HG02623 (cell line): ENCODE data around the gene FLRT1.

Experiments
- ATAC-seq: cut with Tn5 transposase; IDR thresholded peaks from one replicate; pipeline ENCODE4 v1.9.1; 2021; ENCODE audit warnings: moderate library complexity; ENCODE audit not compliant: unreplicated experiment

Gene FLRT1

DNA sequence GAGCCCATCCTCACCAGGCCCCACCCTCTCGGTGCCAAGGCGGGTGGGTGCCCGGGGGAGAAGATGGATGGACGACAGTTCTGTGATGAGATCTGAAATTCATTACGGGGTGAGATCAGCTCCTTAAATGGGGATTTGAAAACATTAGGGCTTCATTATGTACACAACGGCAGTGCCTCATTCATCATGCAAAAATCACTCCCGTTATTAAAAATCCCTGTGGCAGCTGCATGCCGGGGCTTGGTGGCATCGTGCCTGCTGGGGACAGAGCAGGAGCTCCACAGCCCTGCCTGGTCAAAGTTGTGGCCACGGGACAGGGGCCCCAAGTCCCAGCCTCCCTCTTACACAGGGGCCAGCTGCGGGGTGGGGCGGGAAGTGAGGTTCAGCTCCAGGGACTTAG, 29.3 kb upstream of the FLRT1 start:
- ATAC-seq: no peak

DNA sequence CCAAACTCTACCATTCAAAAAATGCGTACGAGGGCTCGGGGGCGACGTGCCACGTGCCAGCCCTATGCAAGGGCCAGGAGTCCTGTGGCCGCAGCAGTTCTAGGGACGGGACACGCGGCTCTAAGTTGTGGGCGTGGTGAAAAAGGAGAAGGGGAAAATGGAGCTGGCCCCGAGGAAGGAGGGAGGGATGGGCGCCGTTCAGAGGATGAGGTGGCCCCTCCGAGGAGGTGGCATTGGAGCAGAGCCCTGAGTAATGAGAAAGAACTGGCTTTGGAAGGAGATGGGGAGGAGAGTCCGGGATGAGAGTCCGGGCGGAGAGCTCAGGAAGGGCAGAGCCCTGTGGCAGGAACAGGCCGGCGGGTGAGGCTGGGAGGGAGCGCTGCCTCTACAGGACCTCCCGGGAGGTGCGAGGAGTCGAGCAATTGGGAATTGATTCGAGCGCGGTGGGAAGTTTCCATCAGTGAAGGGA, 28.5 kb upstream of the FLRT1 start:
- no peak for ATAC-seq

GRCh38 chr11:64007629-64008282, 28.0 kb upstream of the FLRT1 start:
- no peak for ATAC-seq

GRCh38 chr11:64008283-64008913, 27.3 kb upstream of the FLRT1 start:
- ATAC-seq: no peak

GRCh38 chr11:64008914-64009633, 26.7 kb upstream of the FLRT1 start:
- no peak for ATAC-seq

DNA sequence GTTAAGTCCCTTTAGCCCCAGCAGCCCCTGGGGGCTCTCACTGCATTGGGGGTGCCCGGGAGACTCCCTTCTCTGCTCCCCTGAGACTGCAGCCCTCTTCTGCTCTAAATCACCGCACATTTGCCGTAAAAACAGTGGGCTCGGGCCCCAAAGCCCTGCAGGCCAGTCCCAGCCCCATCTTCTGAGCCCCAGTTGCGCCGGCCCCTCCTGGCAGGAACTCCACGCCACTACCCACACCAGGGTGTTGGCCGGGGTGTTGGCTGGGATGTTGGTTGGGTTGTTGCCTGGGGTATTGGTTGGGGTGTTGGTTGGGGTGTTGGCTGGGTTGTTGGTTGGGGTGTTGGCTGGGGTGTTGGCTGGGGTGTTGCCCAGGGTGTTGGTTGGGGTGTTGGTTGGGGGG, 26.0 kb upstream of the FLRT1 start:
- no peak for ATAC-seq

- no peak for ATAC-seq
These were observed 24.9 kb upstream of the FLRT1 start for GRCh38 chr11:64010783-64011182.

- ATAC-seq: no peak
These were observed 24.4 kb upstream of the FLRT1 start for GRCh38 chr11:64011371-64011770.

DNA sequence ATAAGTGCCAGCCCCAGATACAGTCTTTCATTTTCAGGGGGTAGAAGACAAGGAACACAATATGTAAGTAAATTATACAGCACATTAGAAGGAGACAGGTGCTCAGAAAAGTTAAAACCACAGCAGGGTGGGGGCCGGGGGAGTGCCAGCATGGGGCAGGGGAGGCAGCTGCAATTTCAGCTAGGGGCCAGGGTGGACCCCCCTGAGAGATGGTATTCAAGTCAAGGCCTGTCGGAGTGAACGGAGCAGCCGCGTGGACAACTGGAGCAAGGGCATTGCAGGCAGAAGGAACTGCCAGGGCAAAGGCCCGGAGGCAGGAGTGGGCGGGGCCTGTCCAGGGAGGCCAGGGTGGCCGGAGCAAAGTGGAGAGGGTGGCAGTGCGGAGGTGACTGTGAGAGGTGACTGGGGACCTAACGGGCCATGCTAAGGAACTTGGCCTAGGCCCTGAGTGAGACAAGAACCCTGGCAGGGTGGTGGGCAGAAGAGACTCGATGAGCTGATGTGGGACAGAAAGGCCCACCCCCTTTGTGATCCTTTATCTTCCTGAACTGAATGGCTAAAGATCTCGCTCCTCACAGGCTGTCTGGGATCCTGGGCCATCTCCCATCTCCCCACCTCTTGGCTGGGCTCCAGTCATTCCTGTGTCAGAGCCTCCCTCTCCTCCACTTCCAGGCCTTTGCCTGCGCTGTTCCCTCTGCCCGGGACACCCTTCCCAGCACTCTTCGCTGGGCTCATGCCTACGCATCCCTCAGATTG, 22.4 kb upstream of the FLRT1 start:
- ATAC-seq: no peak

DNA sequence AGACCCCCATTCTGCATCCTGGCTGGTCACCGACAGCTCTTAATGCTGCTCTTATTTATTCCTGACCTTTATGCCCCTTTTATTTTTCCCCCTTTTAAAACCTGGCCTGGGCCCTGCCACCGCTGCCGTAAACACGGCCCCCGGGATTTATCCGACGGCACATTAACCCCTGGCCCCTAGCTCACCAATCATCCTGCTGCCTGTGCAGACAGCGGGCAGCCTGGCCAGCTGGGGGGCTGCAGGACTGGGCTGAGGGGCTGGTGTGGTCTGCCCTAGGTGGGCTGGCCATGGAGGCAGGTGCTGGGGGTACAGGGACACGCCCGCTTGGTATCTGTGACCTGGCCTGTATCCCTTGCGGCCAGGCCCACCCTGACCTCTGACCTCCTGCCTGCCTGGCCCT, 21.4 kb upstream of the FLRT1 start:
- no peak for ATAC-seq

DNA sequence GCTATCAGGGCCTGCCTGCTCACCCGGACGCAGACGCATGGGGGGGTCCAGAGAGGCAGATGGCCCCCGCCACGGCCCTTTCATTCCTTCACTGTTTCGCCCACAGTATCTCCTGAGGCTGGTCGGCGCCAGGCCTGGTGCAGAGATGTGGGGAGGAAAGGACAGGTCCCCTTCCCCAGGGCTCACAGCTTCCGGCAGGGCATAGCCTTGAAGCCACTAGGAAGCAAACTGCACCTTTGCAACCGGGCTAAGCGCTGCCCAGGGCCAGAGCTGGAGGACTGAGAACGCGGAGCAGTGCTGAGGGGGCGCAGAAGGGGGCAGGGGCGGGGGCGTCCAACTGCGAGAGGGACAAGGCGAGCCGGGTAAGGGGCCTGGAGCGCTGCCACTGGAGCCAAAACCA, 20.2 kb upstream of the FLRT1 start:
- no peak for ATAC-seq

- no peak for ATAC-seq
These were observed 19.5 kb upstream of the FLRT1 start for GRCh38 chr11:64015935-64016845.

DNA sequence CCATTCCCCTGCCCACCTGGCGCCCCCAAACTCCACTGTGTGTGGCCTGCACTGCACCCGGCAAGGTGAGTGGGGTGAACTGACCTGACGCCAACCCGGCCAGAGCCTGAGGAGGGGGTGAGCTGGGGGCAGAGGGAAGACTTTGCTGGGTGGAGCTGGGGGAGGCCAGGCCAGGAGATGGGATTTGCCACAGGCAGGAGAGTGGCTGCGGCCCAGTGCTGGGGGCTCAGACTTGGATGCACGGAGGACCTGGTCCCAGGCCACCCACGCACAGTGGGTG, 17.8 kb upstream of the FLRT1 start:
- ATAC-seq: no peak

GRCh38 chr11:64018310-64018709, 17.4 kb upstream of the FLRT1 start:
- no peak for ATAC-seq

DNA sequence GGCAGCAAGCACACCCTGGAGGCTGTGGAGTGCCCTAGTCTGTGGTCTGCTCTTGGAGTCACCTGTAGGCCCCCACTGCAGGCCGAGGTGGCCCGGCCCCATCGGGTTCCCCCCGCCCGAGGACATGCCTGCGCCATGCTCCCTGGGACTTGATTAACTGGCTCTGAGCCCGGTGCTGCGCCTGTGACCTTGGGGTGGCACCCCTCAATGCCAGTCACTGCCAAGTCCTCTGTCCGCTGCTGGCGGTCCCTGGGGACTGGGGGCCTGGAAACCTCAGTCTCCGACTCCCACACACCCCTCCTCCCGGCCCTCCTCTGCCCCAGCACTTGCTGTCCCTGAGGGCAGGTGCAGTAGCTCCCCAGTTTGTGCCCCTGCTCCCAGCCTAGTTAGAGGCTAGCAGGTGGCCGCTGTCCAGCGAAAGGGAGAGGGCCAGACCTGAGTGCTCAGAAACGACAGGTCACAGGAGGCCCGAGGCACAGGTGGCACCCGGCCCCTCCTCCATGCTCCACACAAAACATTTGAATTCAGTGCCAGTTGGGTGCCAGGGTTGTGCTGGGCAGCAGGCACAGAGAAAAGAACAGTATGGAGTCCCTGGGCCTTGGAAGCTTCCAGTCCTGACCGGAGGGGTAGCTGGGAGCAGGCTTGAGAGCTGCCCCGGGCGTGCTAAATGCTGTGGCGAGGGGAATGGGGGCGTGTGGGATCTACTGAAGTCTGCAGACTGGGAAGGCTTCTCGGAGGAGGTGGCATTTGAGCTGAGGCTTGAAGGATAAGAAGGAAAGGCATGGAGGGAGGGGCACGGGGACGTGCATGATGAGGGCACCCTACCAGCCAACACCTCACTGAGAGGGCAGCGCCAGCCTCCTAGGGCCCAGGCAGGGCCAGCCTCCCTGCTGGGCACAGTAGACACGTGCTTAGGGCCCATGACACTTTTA, 16.4 kb upstream of the FLRT1 start:
- ATAC-seq: no peak

DNA sequence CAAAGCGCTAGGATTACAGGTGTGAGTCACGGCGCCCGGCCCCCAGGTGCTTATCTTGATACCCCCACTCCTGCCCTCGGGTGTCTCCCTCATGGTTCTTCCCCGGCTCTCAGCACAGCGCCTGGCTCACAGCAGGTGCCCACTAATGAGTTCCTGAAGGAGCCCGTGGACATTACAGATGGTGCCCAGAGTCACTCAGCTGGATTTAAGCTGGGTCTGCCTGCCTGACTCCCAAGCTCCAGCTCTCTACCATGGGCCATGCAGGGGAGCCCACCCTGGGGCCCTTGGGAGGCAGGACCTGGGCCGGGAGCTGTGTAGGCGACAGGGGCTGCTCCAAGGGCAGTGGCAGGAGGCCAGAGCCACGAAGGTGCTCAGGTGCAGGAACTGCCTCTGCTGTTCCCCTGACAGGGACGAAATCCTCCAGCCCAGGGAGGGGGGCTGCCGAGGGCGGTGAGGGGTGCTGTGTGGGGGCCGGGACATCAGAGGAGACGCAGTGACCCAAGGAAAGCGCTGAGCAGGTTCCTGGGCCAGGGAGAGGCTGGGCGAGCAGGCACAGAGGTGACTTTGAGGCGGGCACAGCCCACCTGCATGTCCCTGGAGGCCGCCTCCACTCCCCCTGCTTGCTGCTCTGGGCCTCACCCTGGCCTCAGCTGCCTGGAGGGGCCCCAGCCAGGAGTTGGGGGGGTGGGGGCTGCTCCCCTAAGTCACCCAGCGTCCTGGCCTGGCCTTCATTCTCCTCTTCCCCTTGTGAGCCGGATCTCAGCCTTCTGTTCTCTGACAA, 14.6 kb upstream of the FLRT1 start:
- no peak for ATAC-seq

- no peak for ATAC-seq
These were observed 14.0 kb upstream of the FLRT1 start for GRCh38 chr11:64021757-64022093.

- no peak for ATAC-seq
These were observed 13.5 kb upstream of the FLRT1 start for GRCh38 chr11:64022125-64022784.
